GM12864 (cell line): ENCODE measurements around the gene PRSS1.

ENCODE experiments used
- DNase-seq: peaks from one replicate; pipeline ENCODE4 v3.0.0-alpha.2; 2011; ENCODE audit warnings: low read depth
- H3K4me3 ChIP-seq: 2 replicates; pipeline ENCODE4 v1.5.1; 2011; ENCODE audit warnings: mild to moderate bottlenecking, low read depth, low read length, control low read depth
- CTCF ChIP-seq: IDR thresholded peaks from 2 replicates; pipeline ENCODE4 v1.5.1; 2011; ENCODE audit warnings: low read depth, mild to moderate bottlenecking, moderate library complexity, low read length, control low read depth, inconsistent platforms; ENCODE audit errors: missing control alignments

The PRSS1 gene

GRCh38 chr7:142777318-142777717 lies 28.0 kb downstream of the PRSS1 start:
- DNase-seq, result no peak
- no peak for TF ChIP-seq CTCF

GRCh38 chr7:142782922-142783900 lies 33.9 kb downstream of the PRSS1 start:
- TF ChIP-seq CTCF, result peak; percentile 89
- peak overlapping the region; percentile 36 for H3K4me3 ChIP-seq
- peak; percentile 86 for DNase-seq

More at GRCh38 chr7:142777318-142777717, 28.0 kb downstream of the PRSS1 start:
- H3K4me3 ChIP-seq, result no peak overlapping the region

- TF ChIP-seq CTCF, result no peak
- H3K4me3 ChIP-seq, result no peak overlapping the region
- DNase-seq, result no peak
Measured at GRCh38 chr7:142784096-142784495, 34.8 kb downstream of the PRSS1 start.

- no peak for TF ChIP-seq CTCF
- DNase-seq, result no peak
- H3K4me3 ChIP-seq, result no peak overlapping the region
Measured at GRCh38 chr7:142784716-142785115, 35.4 kb downstream of the PRSS1 start.

- DNase-seq, result no peak
- H3K4me3 ChIP-seq, result no peak overlapping the region
- no peak for TF ChIP-seq CTCF
Measured at GRCh38 chr7:142785841-142786250, 36.6 kb downstream of the PRSS1 start.

- no peak for DNase-seq
- TF ChIP-seq CTCF, result no peak
Measured at GRCh38 chr7:142787034-142787768, 37.9 kb downstream of the PRSS1 start.

More at GRCh38 chr7:142787034-142787768, 37.9 kb downstream of the PRSS1 start:
- no peak overlapping the region for H3K4me3 ChIP-seq
